Measurements from ENCODE around the gene FNBP1. TPM values are rescaled to one million over a fixed set of nuclear protein-coding genes. Genes with fewer than 3 reads are reported as not detected.

The FNBP1 gene
- total RNA-seq, 1 experiment from 2014 or later = 36.5 TPM

GRCh38 chr9:129989740-129990139, 53.2 kb downstream of the FNBP1 start:
- H3K27ac Mint-ChIP-seq = no peak overlapping the region
- WGBS (ENCODE audit: extremely low coverage, insufficient read length, low lambda C conversion rate) = no CpG with 5 or more reads among the region's 7 CpGs
- no peak for DNase-seq

More at GRCh38 chr9:129989740-129990139, 53.2 kb downstream of the FNBP1 start:
- H3K27me3 ChIP-seq (ENCODE audit: insufficient read depth, low read length) = no peaks in the 10 kb centered on the region
- peaks cover 8 to 16% of the 10 kb centered on the region in 2 experiments for H3K4me1 Mint-ChIP-seq
- no peaks in the 10 kb centered on the region for H3K9me3 Mint-ChIP-seq
- no peaks in the 10 kb centered on the region for H3K23me2 ChIP-seq (ENCODE audit: insufficient read length, low read depth, low read length, poor library complexity, severe bottlenecking)
- H3K27ac ChIP-seq (ENCODE audit: insufficient read length, low read depth, low read length) = no peak overlapping the region
- no peak overlapping the region for H2BK5ac ChIP-seq (ENCODE audit: insufficient read length, low read length)
- H3K23ac ChIP-seq (ENCODE audit: insufficient read length, low read depth, low read length) = no peak overlapping the region
- no peak overlapping the region for H2AFZ ChIP-seq (ENCODE audit: low read length)
- H3K14ac ChIP-seq (ENCODE audit: insufficient read depth, low read length) = no peak overlapping the region
- no peak overlapping the region for H3T11ph ChIP-seq (ENCODE audit: low read length)
- no peak overlapping the region for H4K8ac ChIP-seq (replicated peaks; ENCODE audit: insufficient read length, low read depth, low read length)
- H4K5ac ChIP-seq (ENCODE audit: insufficient read length, low read depth, low read length) = no peak overlapping the region
- H4K91ac ChIP-seq (ENCODE audit: insufficient read length, low read depth, low read length) = no peak overlapping the region
- H2BK120ac ChIP-seq (ENCODE audit: low read depth, low read length, poor library complexity, severe bottlenecking) = no peak overlapping the region
- no peaks in the 10 kb centered on the region for H3K9me3 ChIP-seq (ENCODE audit: control insufficient read depth, low read depth, low read length)
- H2BK20ac ChIP-seq (ENCODE audit: low read depth, low read length, poor library complexity, severe bottlenecking) = no peak overlapping the region
- H2BK15ac ChIP-seq (ENCODE audit: low read depth, low read length) = no peak overlapping the region
- peaks cover 5 to 11% (median 5%) of the 10 kb centered on the region in 3 experiments; a peak in 4 of 7 replicates for H3K36me3 Mint-ChIP-seq (ENCODE audit: insufficient read depth in 1 of 3, low read depth in 3 of 3)
- no peak overlapping the region for H3K4me3 Mint-ChIP-seq
- H3K4ac ChIP-seq (ENCODE audit: low read depth, low read length) = no peak overlapping the region
- no peak overlapping the region for H3K9ac ChIP-seq (ENCODE audit: extremely low read depth, insufficient read length, low read length)
- no peak overlapping the region for H2BK12ac ChIP-seq (ENCODE audit: insufficient read length, low read depth, low read length)
- no peak overlapping the region for H3K4me2 ChIP-seq (ENCODE audit: insufficient read depth, insufficient read length, low read length)
- peaks cover 2% of the 10 kb centered on the region; the same call in 1 of the 2 replicates for H3K4me1 ChIP-seq (ENCODE audit: insufficient read depth, low read length)
- no peak overlapping the region for H3K56ac ChIP-seq (ENCODE audit: insufficient read length, low read depth, low read length)
- H3K79me2 ChIP-seq (ENCODE audit: insufficient read depth, low read length) = no peaks in the 10 kb centered on the region
- H2AK5ac ChIP-seq (ENCODE audit: insufficient read length, low read length) = no peak overlapping the region
- no peaks in the 10 kb centered on the region for H3K27me3 Mint-ChIP-seq (ENCODE audit: low read depth)
- no peaks in the 10 kb centered on the region for H4K20me1 ChIP-seq (ENCODE audit: control insufficient read depth, insufficient read depth, insufficient read length)
- TF ChIP-seq CTCF (conservative IDR thresholded peaks at IDR 0.05) = no peak
- no peak overlapping the region for H3K18ac ChIP-seq (ENCODE audit: insufficient read length, low read depth, low read length)
- H3K79me1 ChIP-seq (ENCODE audit: insufficient read depth, low read depth, low read length, poor library complexity, severe bottlenecking) = no peaks in the 10 kb centered on the region
